Measurements from ENCODE around the gene INS.

The INS gene

DNA sequence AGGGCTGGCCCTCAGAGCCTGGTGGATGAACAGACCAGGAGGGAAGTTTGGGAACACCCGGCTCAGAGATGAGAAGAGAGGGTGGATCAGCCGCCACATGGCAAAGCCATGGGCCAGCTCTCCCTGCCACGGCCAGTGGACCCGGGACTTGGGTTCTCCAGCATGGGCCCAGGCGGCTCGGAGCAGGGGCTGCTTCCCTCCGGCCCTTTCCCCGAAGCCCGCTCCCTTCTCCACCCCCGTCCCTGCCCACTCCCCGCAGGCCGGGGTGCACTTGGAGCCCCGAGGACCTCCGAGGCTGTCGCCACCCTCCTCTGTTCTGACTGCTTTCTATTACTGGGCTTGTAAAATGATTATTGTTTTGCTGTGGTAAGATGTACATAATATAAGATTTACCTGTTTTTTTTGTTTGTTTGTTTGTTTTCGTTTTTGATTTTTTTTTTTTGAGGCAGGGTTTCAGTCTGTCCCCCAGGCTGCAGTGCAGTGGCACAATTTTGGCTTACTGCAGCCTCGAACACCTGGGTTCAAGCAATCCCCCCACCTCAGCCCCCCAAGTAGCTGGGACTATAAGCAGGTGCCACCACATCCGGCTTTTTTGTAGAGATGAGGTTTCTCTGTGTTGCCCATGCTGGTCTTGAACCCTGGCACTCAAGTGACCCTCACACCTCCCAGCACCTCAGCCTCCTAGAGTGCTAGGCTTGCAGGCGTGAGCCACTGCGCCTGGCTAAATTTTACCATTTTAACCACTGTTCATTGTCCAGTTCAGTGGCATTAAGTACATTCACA, 21.9 kb upstream of the INS start:
- Histone ChIP-seq H3K4me2 (no peak overlapping the region), H2AFZ (ENCODE audit: low read depth) (no peak overlapping the region), H3K9ac (no peak overlapping the region)

GRCh38 chr11:2182075-2182474, 21.1 kb upstream of the INS start:
- Histone ChIP-seq H3K27me3 (ENCODE audit: insufficient read depth, low read depth) (peaks cover 83% of the 10 kb centered on the region), H3K4me1 (ENCODE audit: low read depth, poor library complexity, severe bottlenecking) (no peaks in the 10 kb centered on the region), H3K36me3 (ENCODE audit: insufficient read depth) (no peaks in the 10 kb centered on the region), H4K20me1 (ENCODE audit: insufficient read depth) (no peaks in the 10 kb centered on the region), H2AFZ (ENCODE audit: low read depth) (no peak overlapping the region), H3K27ac (no peak overlapping the region), H3K9ac (no peak overlapping the region), H3K79me2 (ENCODE audit: insufficient read depth, low read depth) (no peaks in the 10 kb centered on the region), H3K4me2 (no peak overlapping the region), H3K4me3 (IDR thresholded peaks at IDR 0.05; ENCODE audit: insufficient read depth, low read depth, low read length) (no peak overlapping the region)
- no peak for TF ChIP-seq CTCF (conservative IDR thresholded peaks at IDR 0.05; ENCODE audit: low read depth, low read length)

More for the DNA sequence above, 21.9 kb upstream of the INS start:
- H3K27me3 ChIP-seq (ENCODE audit: insufficient read depth, low read depth) = peaks cover 79% of the 10 kb centered on the region
- no peaks in the 10 kb centered on the region for H4K20me1 ChIP-seq (ENCODE audit: insufficient read depth)
- H3K36me3 ChIP-seq (ENCODE audit: insufficient read depth) = no peaks in the 10 kb centered on the region
- no peaks in the 10 kb centered on the region for H3K4me1 ChIP-seq (ENCODE audit: low read depth, poor library complexity, severe bottlenecking)
- no peak overlapping the region for H3K4me3 ChIP-seq (IDR thresholded peaks at IDR 0.05; ENCODE audit: insufficient read depth, low read depth, low read length)
- TF ChIP-seq CTCF (conservative IDR thresholded peaks at IDR 0.05; ENCODE audit: low read depth, low read length) = no peak
- no peaks in the 10 kb centered on the region for H3K79me2 ChIP-seq (ENCODE audit: insufficient read depth, low read depth)
- no peak overlapping the region for H3K27ac ChIP-seq

GRCh38 chr11:2180789-2181370, 19.9 kb upstream of the INS start:
- no peaks in the 10 kb centered on the region for H4K20me1 ChIP-seq (ENCODE audit: insufficient read depth)
- H3K27me3 ChIP-seq (ENCODE audit: insufficient read depth, low read depth) = peaks cover 88% of the 10 kb centered on the region
- no peak overlapping the region for H3K4me2 ChIP-seq
- H3K79me2 ChIP-seq (ENCODE audit: insufficient read depth, low read depth) = no peaks in the 10 kb centered on the region
- TF ChIP-seq CTCF (conservative IDR thresholded peaks at IDR 0.05; ENCODE audit: low read depth, low read length) = no peak
- H3K4me1 ChIP-seq (ENCODE audit: low read depth, poor library complexity, severe bottlenecking) = no peaks in the 10 kb centered on the region
- no peak overlapping the region for H3K4me3 ChIP-seq (IDR thresholded peaks at IDR 0.05; ENCODE audit: insufficient read depth, low read depth, low read length)
- no peak overlapping the region for H2AFZ ChIP-seq (ENCODE audit: low read depth)
- H3K36me3 ChIP-seq (ENCODE audit: insufficient read depth) = no peaks in the 10 kb centered on the region
- no peak overlapping the region for H3K9ac ChIP-seq
- no peak overlapping the region for H3K27ac ChIP-seq

DNA sequence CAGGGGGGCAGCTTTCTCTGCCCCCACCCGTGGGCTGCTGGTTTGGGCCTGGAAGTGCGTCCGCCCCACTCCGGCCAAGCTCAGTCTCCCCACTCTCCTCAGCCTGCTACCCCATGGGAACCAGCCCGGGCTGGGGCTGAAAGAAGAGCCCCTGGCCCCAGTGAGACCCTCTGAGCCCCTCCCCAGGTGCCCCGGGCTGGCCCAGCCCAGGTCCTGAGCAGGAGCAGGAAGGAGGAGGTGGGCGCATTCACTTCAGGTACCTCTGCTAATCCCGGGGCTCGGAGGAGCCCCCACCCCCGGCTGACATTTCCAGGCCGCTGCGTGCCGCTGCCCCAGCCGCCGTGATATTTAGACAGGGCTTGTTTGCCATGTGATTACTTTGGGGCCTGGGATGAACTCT, 19.3 kb upstream of the INS start:
- H3K9ac ChIP-seq = no peak overlapping the region
- no peak overlapping the region for H2AFZ ChIP-seq (ENCODE audit: low read depth)
- no peak for TF ChIP-seq CTCF (conservative IDR thresholded peaks at IDR 0.05; ENCODE audit: low read depth, low read length)
- H3K27ac ChIP-seq = no peak overlapping the region
- peaks cover 89% of the 10 kb centered on the region for H3K27me3 ChIP-seq (ENCODE audit: insufficient read depth, low read depth)
- H4K20me1 ChIP-seq (ENCODE audit: insufficient read depth) = no peaks in the 10 kb centered on the region
- H3K79me2 ChIP-seq (ENCODE audit: insufficient read depth, low read depth) = no peaks in the 10 kb centered on the region
- H3K4me3 ChIP-seq (IDR thresholded peaks at IDR 0.05; ENCODE audit: insufficient read depth, low read depth, low read length) = no peak overlapping the region
- no peaks in the 10 kb centered on the region for H3K36me3 ChIP-seq (ENCODE audit: insufficient read depth)
- H3K4me1 ChIP-seq (ENCODE audit: low read depth, poor library complexity, severe bottlenecking) = peaks cover 4% of the 10 kb centered on the region
- H3K4me2 ChIP-seq = no peak overlapping the region

All from KMS-11 (cell line).